Measurements from ENCODE around the gene CDK1.

CDK1 gene

GRCh38 chr10:60818134-60818770 is 40.0 kb downstream of the CDK1 start:
- Histone ChIP-seq H4K20me1 (ENCODE audit: insufficient read depth, low read length) (no peaks in the 10 kb centered on the region), H3K36me3 (ENCODE audit: insufficient read depth, low read length) (no peaks in the 10 kb centered on the region), H3K4me1 (ENCODE audit: insufficient read depth, low read length, severe bottlenecking) (no peaks in the 10 kb centered on the region), H2AFZ (ENCODE audit: low read length) (no peak overlapping the region), H3K79me2 (ENCODE audit: insufficient read depth, low read length) (no peaks in the 10 kb centered on the region), H3K4me2 (ENCODE audit: low read length) (no peak overlapping the region), H3K9me2 (ENCODE audit: low read depth, low read length) (no peaks in the 10 kb centered on the region), H3K27ac (ENCODE audit: low read depth, low read length, poor library complexity, severe bottlenecking) (no peak overlapping the region), H3F3A (ENCODE audit: insufficient read depth, low read length) (no peaks in the 10 kb centered on the region), H3K9me3 (ENCODE audit: low read length) (no peaks in the 10 kb centered on the region), H3K27me3 (ENCODE audit: insufficient read depth, low read length) (no peaks in the 10 kb centered on the region), H3K9ac (ENCODE audit: low read length) (no peak overlapping the region), H3K4me3 (ENCODE audit: low read depth, low read length, poor library complexity, severe bottlenecking) (no peak overlapping the region)
- TF ChIP-seq, protein P1, sequence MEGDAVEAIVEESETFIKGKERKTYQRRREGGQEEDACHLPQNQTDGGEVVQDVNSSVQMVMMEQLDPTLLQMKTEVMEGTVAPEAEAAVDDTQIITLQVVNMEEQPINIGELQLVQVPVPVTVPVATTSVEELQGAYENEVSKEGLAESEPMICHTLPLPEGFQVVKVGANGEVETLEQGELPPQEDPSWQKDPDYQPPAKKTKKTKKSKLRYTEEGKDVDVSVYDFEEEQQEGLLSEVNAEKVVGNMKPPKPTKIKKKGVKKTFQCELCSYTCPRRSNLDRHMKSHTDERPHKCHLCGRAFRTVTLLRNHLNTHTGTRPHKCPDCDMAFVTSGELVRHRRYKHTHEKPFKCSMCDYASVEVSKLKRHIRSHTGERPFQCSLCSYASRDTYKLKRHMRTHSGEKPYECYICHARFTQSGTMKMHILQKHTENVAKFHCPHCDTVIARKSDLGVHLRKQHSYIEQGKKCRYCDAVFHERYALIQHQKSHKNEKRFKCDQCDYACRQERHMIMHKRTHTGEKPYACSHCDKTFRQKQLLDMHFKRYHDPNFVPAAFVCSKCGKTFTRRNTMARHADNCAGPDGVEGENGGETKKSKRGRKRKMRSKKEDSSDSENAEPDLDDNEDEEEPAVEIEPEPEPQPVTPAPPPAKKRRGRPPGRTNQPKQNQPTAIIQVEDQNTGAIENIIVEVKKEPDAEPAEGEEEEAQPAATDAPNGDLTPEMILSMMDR (IDR thresholded peaks at IDR 0.05; ENCODE audit: low read length): no peak
- TF ChIP-seq EZH2 (IDR thresholded peaks at IDR 0.05; ENCODE audit: borderline replicate concordance, low read length): no peak

DNA sequence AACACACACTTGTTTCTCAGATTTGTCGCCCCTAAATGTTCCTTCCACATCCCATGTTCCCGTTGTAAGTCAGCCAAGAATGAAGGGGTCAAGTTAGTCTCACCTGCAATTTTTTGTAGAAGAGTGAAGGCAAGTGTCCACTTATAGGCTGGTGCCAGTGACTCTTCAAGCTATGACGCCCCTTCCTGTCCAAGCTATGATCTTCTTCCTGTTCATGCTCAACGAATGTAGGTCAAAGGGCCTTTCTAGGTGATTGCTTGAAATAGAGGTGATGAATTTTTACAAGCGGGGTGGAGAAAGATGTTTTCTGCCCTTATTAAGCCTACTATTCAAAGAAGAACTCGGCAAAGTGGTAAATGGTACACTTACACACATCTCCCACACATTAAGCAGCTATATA is 41.0 kb downstream of the CDK1 start:
- Histone ChIP-seq H3K9me2 (ENCODE audit: low read depth, low read length) (no peaks in the 10 kb centered on the region), H3K27me3 (ENCODE audit: insufficient read depth, low read length) (no peaks in the 10 kb centered on the region), H4K20me1 (ENCODE audit: insufficient read depth, low read length) (no peaks in the 10 kb centered on the region), H3K9ac (ENCODE audit: low read length) (no peak overlapping the region), H3K79me2 (ENCODE audit: insufficient read depth, low read length) (no peaks in the 10 kb centered on the region), H3F3A (ENCODE audit: insufficient read depth, low read length) (no peaks in the 10 kb centered on the region), H3K4me1 (ENCODE audit: insufficient read depth, low read length, severe bottlenecking) (no peaks in the 10 kb centered on the region), H3K4me2 (ENCODE audit: low read length) (no peak overlapping the region), H3K36me3 (ENCODE audit: insufficient read depth, low read length) (no peaks in the 10 kb centered on the region), H3K4me3 (ENCODE audit: low read depth, low read length, poor library complexity, severe bottlenecking) (no peak overlapping the region), H3K9me3 (ENCODE audit: low read length) (no peaks in the 10 kb centered on the region), H3K27ac (ENCODE audit: low read depth, low read length, poor library complexity, severe bottlenecking) (no peak overlapping the region), H2AFZ (ENCODE audit: low read length) (no peak overlapping the region)
- TF ChIP-seq, protein P1 (IDR thresholded peaks at IDR 0.05; ENCODE audit: low read length): no peak
- no peak for TF ChIP-seq EZH2 (IDR thresholded peaks at IDR 0.05; ENCODE audit: borderline replicate concordance, low read length)

DNA sequence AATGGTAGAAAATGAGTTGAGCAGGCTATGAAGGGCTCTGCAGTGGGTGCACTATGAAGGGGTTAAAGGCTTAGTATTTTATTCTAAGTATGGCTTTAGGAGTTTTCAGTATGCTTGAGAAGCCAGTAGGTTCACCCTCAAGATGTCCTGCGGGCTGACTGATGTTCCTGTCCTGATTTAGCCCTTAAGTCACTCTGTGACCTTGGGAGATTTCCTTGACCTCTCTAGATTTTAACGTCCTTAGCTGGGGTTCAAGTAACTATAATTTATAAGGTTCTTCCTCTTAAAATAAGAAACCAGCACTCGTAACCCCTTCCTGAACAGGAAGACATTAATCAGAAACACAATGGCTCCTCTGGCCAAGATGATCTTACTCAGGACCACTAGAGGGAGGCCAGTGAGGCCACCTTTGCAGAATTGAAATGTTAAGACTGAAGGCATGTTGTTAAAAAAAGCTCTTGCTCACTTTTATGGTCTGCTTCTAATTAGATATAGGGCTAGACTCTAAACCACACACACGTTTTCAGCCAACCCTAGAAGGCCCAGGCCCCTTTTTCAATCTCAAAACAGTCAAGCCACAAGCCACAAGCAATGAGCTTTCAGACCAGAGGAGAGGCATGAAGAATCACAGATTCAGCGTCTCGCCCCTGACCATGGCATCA is 41.9 kb downstream of the CDK1 start:
- H4K20me1 ChIP-seq (ENCODE audit: insufficient read depth, low read length): no peaks in the 10 kb centered on the region
- no peaks in the 10 kb centered on the region for H3K36me3 ChIP-seq (ENCODE audit: insufficient read depth, low read length)
- H3K27ac ChIP-seq (ENCODE audit: low read depth, low read length, poor library complexity, severe bottlenecking): no peak overlapping the region
- TF ChIP-seq, protein P1 (IDR thresholded peaks at IDR 0.05; ENCODE audit: low read length): no peak; the same call in 1 of the 2 replicates
- TF ChIP-seq EZH2 (IDR thresholded peaks at IDR 0.05; ENCODE audit: borderline replicate concordance, low read length): no peak
- H3F3A ChIP-seq (ENCODE audit: insufficient read depth, low read length): no peaks in the 10 kb centered on the region
- no peak overlapping the region for H3K4me3 ChIP-seq (ENCODE audit: low read depth, low read length, poor library complexity, severe bottlenecking)
- H3K4me2 ChIP-seq (ENCODE audit: low read length): no peak overlapping the region
- no peak overlapping the region for H2AFZ ChIP-seq (ENCODE audit: low read length)
- no peaks in the 10 kb centered on the region for H3K4me1 ChIP-seq (ENCODE audit: insufficient read depth, low read length, severe bottlenecking)
- no peaks in the 10 kb centered on the region for H3K9me3 ChIP-seq (ENCODE audit: low read length)
- no peak overlapping the region for H3K9ac ChIP-seq (ENCODE audit: low read length)
- no peaks in the 10 kb centered on the region for H3K79me2 ChIP-seq (ENCODE audit: insufficient read depth, low read length)
- no peaks in the 10 kb centered on the region for H3K27me3 ChIP-seq (ENCODE audit: insufficient read depth, low read length)
- no peaks in the 10 kb centered on the region for H3K9me2 ChIP-seq (ENCODE audit: low read depth, low read length)
